Activated T-cell treated with anti-CD3 and anti-CD28 coated beads for 1 hour (primary cell): ENCODE results near the gene NDE1.
"Not testable (repeated sequence)": the region's sequence is repeated elsewhere in the genome, so short reads cannot be mapped to it uniquely, and the experiment has no call there.

Source experiments
- DNase-seq: peaks from one replicate; pipeline ENCODE4 v3.0.0-alpha.2; 2020; ENCODE audit warnings: low read depth

Gene NDE1

GRCh38 chr16:15650019-15650697 is at the start of gene NDE1:
NDE1 (plus strand) TSS chr16:15650245; CDS start chr16:15664779, 14,534 bp downstream.
- peak; percentile 80 for DNase-seq

GRCh38 chr16:15601212-15601879 is 48.7 kb upstream of the NDE1 start:
- no peak for DNase-seq

- no peak for DNase-seq
Observed at GRCh38 chr16:15602285-15603044, 47.6 kb upstream of the NDE1 start.

GRCh38 chr16:15604460-15605440 is 45.3 kb upstream of the NDE1 start:
- no peak for DNase-seq

GRCh38 chr16:15605839-15606517 is 44.1 kb upstream of the NDE1 start:
- DNase-seq: no peak

- no peak for DNase-seq
Observed at GRCh38 chr16:15606518-15607220, 43.4 kb upstream of the NDE1 start.

GRCh38 chr16:15607221-15607699 is 42.8 kb upstream of the NDE1 start:
- not testable (repeated sequence) for DNase-seq

- no peak for DNase-seq
Observed at GRCh38 chr16:15607700-15608396, 42.2 kb upstream of the NDE1 start.

GRCh38 chr16:15608398-15609285 is 41.4 kb upstream of the NDE1 start:
- DNase-seq: no peak

GRCh38 chr16:15609286-15609649 is 40.8 kb upstream of the NDE1 start:
- no peak for DNase-seq

GRCh38 chr16:15610369-15610871 is 39.6 kb upstream of the NDE1 start:
- DNase-seq: no peak

- no peak for DNase-seq
Observed at GRCh38 chr16:15611610-15612009, 38.4 kb upstream of the NDE1 start.

GRCh38 chr16:15613676-15614075 is 36.4 kb upstream of the NDE1 start:
- no peak for DNase-seq

GRCh38 chr16:15616012-15616411 is 34.0 kb upstream of the NDE1 start:
- DNase-seq: no peak

GRCh38 chr16:15616475-15617165 is 33.4 kb upstream of the NDE1 start:
- no peak for DNase-seq

GRCh38 chr16:15617901-15618300 is 32.1 kb upstream of the NDE1 start:
- no peak for DNase-seq

GRCh38 chr16:15618392-15618791 is 31.7 kb upstream of the NDE1 start:
- DNase-seq: no peak

- DNase-seq: no peak
Observed at GRCh38 chr16:15620611-15621195, 29.3 kb upstream of the NDE1 start.
